Measurements from ENCODE around the gene EML6. TPM values are rescaled to one million over a fixed set of nuclear protein-coding genes. Genes with fewer than 3 reads are reported as not detected.

EML6 gene
- total and polyA plus RNA-seq, 2 of the 13 experiments (the other 11 are each of a cell fraction or from before 2014, with no cell fraction given), result 17.2 to 32.4 TPM

- BruUV-seq (replicated peaks), result no TSS peak
- H3K36me3 ChIP-seq (replicated peaks in 1 of 2; ENCODE audit: control insufficient read depth in 1 of 2, insufficient read depth in 2 of 2, low read length in 2 of 2), result no peaks in the 10 kb centered on the region
- no peak overlapping the region for H2AFZ ChIP-seq (ENCODE audit: low read length)
- WGBS (ENCODE audit: low lambda C conversion rate), result 0% methylated on average over 3 of the region's 3 CpGs
- intact Hi-C loops (cut with micrococcal nuclease; ENCODE audit: unreplicated experiment), result loop anchor here (1.0 to 10.0 kb wide), 6 partner anchors 39 to 598 kb away; no protein-coding TSS in a partner anchor
- in situ Hi-C loops (cut with HindIII; ENCODE audit: extremely low pct_ligation_motif_present, low pct_unique_long_range_greater_than_20kb), result loop anchor here (5.0 kb wide), 2 partner anchors 43 to 183 kb away; no protein-coding TSS in a partner anchor
- no peaks in the 10 kb centered on the region for H3K9me3 ChIP-seq (ENCODE audit: low read length)
- no peak overlapping the region for H3K9ac ChIP-seq (ENCODE audit: insufficient read depth, low read depth, low read length)
- no peaks in the 10 kb centered on the region for H3K27me3 ChIP-seq (ENCODE audit: control insufficient read depth in 1 of 2, insufficient read depth in 2 of 2, low read length in 2 of 2)
- H3K4me2 ChIP-seq (ENCODE audit: low read depth, low read length), result no peak overlapping the region
- peaks cover 37% of the 10 kb centered on the region for H3K4me1 ChIP-seq (ENCODE audit: insufficient read depth, low read length)
- no peaks in the 10 kb centered on the region for H4K20me1 ChIP-seq (ENCODE audit: insufficient read depth, low read length)
- POLR2A ChIA-PET, result interaction anchor here (0.7 to 1.6 kb wide), 4 partner anchors 10 to 182 kb away, joined by 3 to 7 read pairs (median 4); no protein-coding TSS in a partner anchor
- no peak overlapping the region for H3K4me3 ChIP-seq (replicated peaks in 1 of 3; ENCODE audit: insufficient read depth in 1 of 3, low read depth in 2 of 3, low read length in 3 of 3)
- ATAC-seq (peak; percentile 67), FAIRE-seq (peak; percentile 50), DNase-seq (ENCODE audit: low spot score) (peak; percentile 76)
- no peak overlapping the region for H3K27ac ChIP-seq (ENCODE audit: extremely low read length, insufficient read depth, low read length)
- no peaks in the 10 kb centered on the region for H3K79me2 ChIP-seq (ENCODE audit: insufficient read depth, low read length)
- CTCF ChIA-PET (ENCODE audit: low intra/inter-chr PET ratio, low total read pairs), result interaction anchor here (2.3 to 4.2 kb wide), 3 partner anchors 39 to 182 kb away, joined by 11 to 22 read pairs (median 12); no protein-coding TSS in a partner anchor
- TF ChIP-seq FOXA1 (IDR thresholded peaks at IDR 0.05), result no peak
- peak; percentile 19; the same call in 1 of the 2 replicates for TF ChIP-seq FOXA1 (CRISPR knock-in tag; IDR thresholded peaks at IDR 0.05)
- peak; percentile 35; the same call in 1 of the 2 replicates for TF ChIP-seq KDM5A (IDR thresholded peaks at IDR 0.05; ENCODE audit: borderline replicate concordance, low read length)
- peak; percentile 79 for TF ChIP-seq RAD21 (CRISPR knock-in tag; IDR thresholded peaks at IDR 0.05)
- no peak for TF ChIP-seq TCF7 (IDR thresholded peaks at IDR 0.05; ENCODE audit: low read depth)
- TF ChIP-seq HOMEZ (CRISPR knock-in tag; IDR thresholded peaks at IDR 0.05; ENCODE audit: low read depth), result 0 out of 2 replicates have a peak, but pooled peaks have one; percentile 11
- TF ChIP-seq DNMT1 (CRISPR knock-in tag; IDR thresholded peaks at IDR 0.05), result no peak
- peak; percentile 21; the same call in 1 of the 2 replicates for TF ChIP-seq GATAD2A (CRISPR knock-in tag; IDR thresholded peaks at IDR 0.05)
- TF ChIP-seq NR2C2 (CRISPR knock-in tag; IDR thresholded peaks at IDR 0.05; ENCODE audit: borderline replicate concordance), result no peak
- TF ChIP-seq SMC3 (IDR thresholded peaks at IDR 0.05; ENCODE audit: low read length), result peak; percentile 69
- peak; percentile 64; the same call in 1 of the 2 replicates for TF ChIP-seq ARID3A (IDR thresholded peaks at IDR 0.05; ENCODE audit: low read depth, low read length)
- peak; percentile 67; the same call in 1 of the 2 replicates for TF ChIP-seq SMYD3 (CRISPR knock-in tag; IDR thresholded peaks at IDR 0.05)
- TF ChIP-seq ZNF138 (CRISPR knock-in tag; IDR thresholded peaks at IDR 0.05; ENCODE audit: low read depth), result no peak
- no peak for TF ChIP-seq HDAC6 (IDR thresholded peaks at IDR 0.05; ENCODE audit: low read depth, low read length)
- TF ChIP-seq RBFOX2 (IDR thresholded peaks at IDR 0.05; ENCODE audit: low read depth, low read length), result no peak
- no peak for TF ChIP-seq NFYB (CRISPR knock-in tag; IDR thresholded peaks at IDR 0.05)
- no peak for TF ChIP-seq ZNF891 (CRISPR knock-in tag; IDR thresholded peaks at IDR 0.05)
- TF ChIP-seq DBP (CRISPR knock-in tag; IDR thresholded peaks at IDR 0.05; ENCODE audit: not compliant biosample characterization), result no peak
- TF ChIP-seq CREB1 (IDR thresholded peaks at IDR 0.05), result no peak
- TF ChIP-seq CREB1 (CRISPR knock-in tag; IDR thresholded peaks at IDR 0.05), result 0 out of 2 replicates have a peak, but pooled peaks have one; percentile 33
- TF ChIP-seq ZNF367 (CRISPR knock-in tag; IDR thresholded peaks at IDR 0.05; ENCODE audit: borderline replicate concordance), result no peak
Measured at GRCh38 chr2:54704688-54705605, 18.5 kb upstream of the EML6 start.
